NT2/D1 (cell line): ENCODE measurements around the gene WWC1.

Experiments
- SUZ12 ChIP-seq: IDR thresholded peaks from 2 replicates; pipeline ENCODE4 v1.6.1; 2011; ENCODE audit not compliant: insufficient read length, insufficient read depth; ENCODE audit errors: extremely low read depth
- YY1 ChIP-seq: IDR thresholded peaks from 2 replicates; pipeline ENCODE4 v1.6.1; 2011; ENCODE audit not compliant: insufficient read length, insufficient read depth
- ZNF274 ChIP-seq: IDR thresholded peaks from 2 replicates; pipeline ENCODE4 v1.6.1; 2011; ENCODE audit warnings: mild to moderate bottlenecking, low read depth, low read length

- TF ChIP-seq ZNF274 (no peak), YY1 (no peak), SUZ12 (no peak)
Observed at GRCh38 chr5:168319774-168320173, 28.3 kb downstream of the WWC1 start.
